ENCODE measurements around the gene AIPL1.

- TF ChIP-seq, protein P1, sequence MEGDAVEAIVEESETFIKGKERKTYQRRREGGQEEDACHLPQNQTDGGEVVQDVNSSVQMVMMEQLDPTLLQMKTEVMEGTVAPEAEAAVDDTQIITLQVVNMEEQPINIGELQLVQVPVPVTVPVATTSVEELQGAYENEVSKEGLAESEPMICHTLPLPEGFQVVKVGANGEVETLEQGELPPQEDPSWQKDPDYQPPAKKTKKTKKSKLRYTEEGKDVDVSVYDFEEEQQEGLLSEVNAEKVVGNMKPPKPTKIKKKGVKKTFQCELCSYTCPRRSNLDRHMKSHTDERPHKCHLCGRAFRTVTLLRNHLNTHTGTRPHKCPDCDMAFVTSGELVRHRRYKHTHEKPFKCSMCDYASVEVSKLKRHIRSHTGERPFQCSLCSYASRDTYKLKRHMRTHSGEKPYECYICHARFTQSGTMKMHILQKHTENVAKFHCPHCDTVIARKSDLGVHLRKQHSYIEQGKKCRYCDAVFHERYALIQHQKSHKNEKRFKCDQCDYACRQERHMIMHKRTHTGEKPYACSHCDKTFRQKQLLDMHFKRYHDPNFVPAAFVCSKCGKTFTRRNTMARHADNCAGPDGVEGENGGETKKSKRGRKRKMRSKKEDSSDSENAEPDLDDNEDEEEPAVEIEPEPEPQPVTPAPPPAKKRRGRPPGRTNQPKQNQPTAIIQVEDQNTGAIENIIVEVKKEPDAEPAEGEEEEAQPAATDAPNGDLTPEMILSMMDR (IDR thresholded peaks at IDR 0.05 in 2 of 3, conservative IDR thresholded peaks at IDR 0.05 in 1 of 3; ENCODE audit: control insufficient read depth in 2 of 3, extremely low read depth in 1 of 3, insufficient read depth in 1 of 3, low read depth in 3 of 3, low read length in 3 of 3): no peak
- no peak for TF ChIP-seq POLR2A (IDR thresholded peaks at IDR 0.05; ENCODE audit: low read depth, low read length)
- TF ChIP-seq MEF2B (IDR thresholded peaks at IDR 0.05; ENCODE audit: partially characterized antibody, poor library complexity, severe bottlenecking): no peak
- TF ChIP-seq MYC (IDR thresholded peaks at IDR 0.05; ENCODE audit: insufficient read depth, insufficient read length, insufficient replicate concordance, low read length, severe bottlenecking): no peak
- TF ChIP-seq NFYB (IDR thresholded peaks at IDR 0.05; ENCODE audit: insufficient read depth, low read depth, low read length): no peak
- TF ChIP-seq EZH2 (IDR thresholded peaks at IDR 0.05; ENCODE audit: borderline replicate concordance, control insufficient read depth, low read depth, low read length): no peak
- TF ChIP-seq BCL11A (IDR thresholded peaks at IDR 0.05; ENCODE audit: low read depth, low read length): no peak
- no peak for TF ChIP-seq CBX5 (IDR thresholded peaks at IDR 0.05; ENCODE audit: low read depth)
These were observed 42.1 kb downstream of the AIPL1 start for GRCh38 chr17:6392609-6393350.
